Vagina (tissue), 2 donors: ENCODE data around the gene SNX7.

Source experiments
- POLR2AphosphoS5 ChIP-seq, 2 donors: sonication (generic); formaldehyde crosslinking; IDR thresholded peaks; one replicate each; pipeline ENCODE4 v1.9.0; 2017; ENCODE audit warnings: antibody characterized with exemption in 2 of 2, mild to moderate bottlenecking in 2 of 2, low read depth in 1 of 2; ENCODE audit not compliant: insufficient read depth in 1 of 2
- TF ChIP-seq, protein P1 (sequence below), 3 experiments: fragments of 450-650 bp in 2 of 3; fragments of 200-600 bp in 1 of 3; sonication (generic) in 1 of 3; IDR thresholded peaks; one replicate each; pipeline ENCODE4 v1.5.1; 2017 to 2019; ENCODE audit warnings: antibody characterized with exemption in 3 of 3, mild to moderate bottlenecking in 2 of 3, moderate library complexity in 2 of 3

DNA sequence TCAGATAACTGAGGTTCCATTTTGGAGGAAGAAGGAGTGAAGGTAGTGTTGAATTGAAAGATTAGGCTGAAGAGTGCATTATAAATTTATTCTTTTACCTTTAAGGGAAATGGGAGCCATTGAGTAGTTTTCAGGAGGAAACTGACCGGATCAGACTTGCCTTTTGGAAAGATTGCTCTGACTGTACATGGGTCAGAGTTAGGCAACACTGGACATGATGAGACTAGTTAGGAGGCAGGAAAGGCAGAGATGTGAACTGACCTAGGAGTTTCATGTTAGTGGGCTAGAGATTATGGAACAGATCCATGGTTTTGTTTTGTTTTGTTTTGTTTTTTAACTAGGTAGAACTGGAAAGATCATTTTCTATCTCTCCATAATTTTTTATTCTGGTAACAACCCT lies 78.2 kb downstream of the SNX7 start:
- TF ChIP-seq, protein P1, sequence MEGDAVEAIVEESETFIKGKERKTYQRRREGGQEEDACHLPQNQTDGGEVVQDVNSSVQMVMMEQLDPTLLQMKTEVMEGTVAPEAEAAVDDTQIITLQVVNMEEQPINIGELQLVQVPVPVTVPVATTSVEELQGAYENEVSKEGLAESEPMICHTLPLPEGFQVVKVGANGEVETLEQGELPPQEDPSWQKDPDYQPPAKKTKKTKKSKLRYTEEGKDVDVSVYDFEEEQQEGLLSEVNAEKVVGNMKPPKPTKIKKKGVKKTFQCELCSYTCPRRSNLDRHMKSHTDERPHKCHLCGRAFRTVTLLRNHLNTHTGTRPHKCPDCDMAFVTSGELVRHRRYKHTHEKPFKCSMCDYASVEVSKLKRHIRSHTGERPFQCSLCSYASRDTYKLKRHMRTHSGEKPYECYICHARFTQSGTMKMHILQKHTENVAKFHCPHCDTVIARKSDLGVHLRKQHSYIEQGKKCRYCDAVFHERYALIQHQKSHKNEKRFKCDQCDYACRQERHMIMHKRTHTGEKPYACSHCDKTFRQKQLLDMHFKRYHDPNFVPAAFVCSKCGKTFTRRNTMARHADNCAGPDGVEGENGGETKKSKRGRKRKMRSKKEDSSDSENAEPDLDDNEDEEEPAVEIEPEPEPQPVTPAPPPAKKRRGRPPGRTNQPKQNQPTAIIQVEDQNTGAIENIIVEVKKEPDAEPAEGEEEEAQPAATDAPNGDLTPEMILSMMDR (IDR thresholded peaks at IDR 0.05) = no peak
- TF ChIP-seq POLR2AphosphoS5 (IDR thresholded peaks at IDR 0.05; ENCODE audit: insufficient read depth in 1 of 2, low read depth in 1 of 2) = peak in 1 of 2 donors; percentile 31
